Transverse colon (tissue), 4 donors: ENCODE measurements around the gene ADCY4. TPM values are rescaled to one million over a fixed set of nuclear protein-coding genes. Genes with fewer than 3 reads are reported as not detected.
"Not testable (repeated sequence)": the region's sequence is repeated elsewhere in the genome, so short reads cannot be mapped to it uniquely, and the experiment has no call there.

ENCODE experiments used
- DNase-seq: peaks from one replicate; pipeline ENCODE4 v3.0.0-alpha.2; 2019
- H3K27ac ChIP-seq, 4 donors: fragments of 200-600 bp; sonication (generic); 2 replicates each; pipeline ENCODE4 v1.5.1; 2016 to 2018; ENCODE audit warnings: inconsistent platforms in 4 of 4
- H3K27me3 ChIP-seq: fragments of 200-600 bp; sonication (generic); 2 replicates; pipeline ENCODE4 v1.5.1; 2017; ENCODE audit warnings: inconsistent platforms
- H3K36me3 ChIP-seq, 4 donors: fragments of 200-600 bp; sonication (generic); 2 replicates each; pipeline ENCODE4 v1.5.1; 2017 to 2019; ENCODE audit warnings: inconsistent platforms in 4 of 4
- H3K4me1 ChIP-seq, 4 donors: fragments of 200-600 bp; sonication (generic); 2 replicates each; pipeline ENCODE4 v1.5.1; 2017 to 2020; ENCODE audit warnings: inconsistent platforms in 4 of 4
- H3K4me3 ChIP-seq, 4 donors: fragments of 200-600 bp; sonication (generic); 1 replicate in 1 of 4; 2 replicates in 3 of 4; pipeline versions ENCODE4 v1.5.1 to v1.6.1; 2017 to 2019; ENCODE audit warnings: inconsistent platforms in 4 of 4
- H3K9me3 ChIP-seq, 2 donors: fragments of 200-600 bp; sonication (generic); 2 replicates each; pipeline ENCODE4 v1.5.1; 2017 to 2019; ENCODE audit warnings: inconsistent platforms in 2 of 2
- EP300 ChIP-seq: sonication (generic); formaldehyde crosslinking; IDR thresholded peaks from one replicate; pipeline ENCODE4 v1.6.1; 2017; ENCODE audit warnings: antibody characterized with exemption, low read depth
- POLR2A ChIP-seq: fragments of 450-650 bp; IDR thresholded peaks from one replicate; pipeline ENCODE4 v1.6.1; 2016; ENCODE audit warnings: antibody characterized with exemption, mild to moderate bottlenecking, moderate library complexity
- POLR2AphosphoS5 ChIP-seq, 3 donors: sonication (generic); formaldehyde crosslinking; IDR thresholded peaks; one replicate each; pipeline ENCODE4 v1.6.1; 2016; ENCODE audit warnings: antibody characterized with exemption in 3 of 3
- WGBS, 2 donors: methylation state at CpG; one replicate each; pipeline ENCODE4 v1.1.5; 2018; ENCODE audit warnings: low coverage in 1 of 2; 5-methylcytosine and 5-hydroxymethylcytosine counted together
- in situ Hi-C, 4 donors: fragments of 200-750 bp; cut with MboI; loops; one replicate each; pipeline versions ENCODE4 v1.15.0 to v1.15.1; 2017; ENCODE audit warnings: low sequenced_read_pairs in 3 of 4, low pct_ligation_motif_present in 1 of 4, low pct_unique_long_range_greater_than_20kb in 1 of 4
- intact Hi-C: fragments of 100-400 bp; cut with DNase I; formaldehyde crosslinking; loops from one replicate; pipeline ENCODE4 v1.15.1; 2023; ENCODE audit warnings: low total_unique reads
- total RNA-seq, 4 donors: library from RNA; depleted of rRNA; stranded (reverse); fragments of >200 nt; gene quantifications; one replicate each; pipeline ENCODE4 v1.1.0, GENCODE V29; 2016
- TF ChIP-seq, protein P1 (sequence below), 5 experiments: fragments of 200-600 bp in 3 of 5; fragments of 450-650 bp in 2 of 5; sonication (generic) in 3 of 5; IDR thresholded peaks; 1 replicate in 2 of 5; 2 replicates in 3 of 5; pipeline ENCODE4 v1.5.1; 2016 to 2017; ENCODE audit warnings: antibody characterized with exemption in 5 of 5, inconsistent platforms in 3 of 5, mild to moderate bottlenecking in 2 of 5, moderate library complexity in 1 of 5

ADCY4 gene
- total RNA-seq, 4 donors from 2014 or later = 7.9 to 74.8 (median 21.3) TPM

DNA sequence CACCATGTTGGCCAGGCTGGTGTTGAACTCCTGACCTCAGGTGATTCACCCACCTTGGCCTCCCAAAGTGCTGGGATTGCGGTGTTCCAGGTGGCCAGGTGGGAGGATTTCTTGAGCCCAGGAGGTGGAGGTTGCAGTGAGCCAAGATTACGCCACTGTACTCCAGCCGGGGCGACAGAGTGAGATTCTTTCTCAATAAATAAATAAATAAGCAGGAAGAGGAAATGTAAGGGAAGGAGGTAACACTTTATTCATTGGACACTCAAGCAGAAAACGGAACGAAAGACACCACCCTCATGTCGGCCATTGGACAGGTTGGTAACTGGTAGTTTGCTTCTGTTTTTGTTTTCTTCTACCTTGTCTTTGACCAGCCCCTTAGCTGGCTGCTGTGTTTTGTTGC is 20.1 kb upstream of the ADCY4 start:
- in situ Hi-C loops (no loop called here), intact Hi-C loops (no loop called here)
- no peak for TF ChIP-seq POLR2AphosphoS5 (IDR thresholded peaks at IDR 0.05)
- TF ChIP-seq, protein P1, sequence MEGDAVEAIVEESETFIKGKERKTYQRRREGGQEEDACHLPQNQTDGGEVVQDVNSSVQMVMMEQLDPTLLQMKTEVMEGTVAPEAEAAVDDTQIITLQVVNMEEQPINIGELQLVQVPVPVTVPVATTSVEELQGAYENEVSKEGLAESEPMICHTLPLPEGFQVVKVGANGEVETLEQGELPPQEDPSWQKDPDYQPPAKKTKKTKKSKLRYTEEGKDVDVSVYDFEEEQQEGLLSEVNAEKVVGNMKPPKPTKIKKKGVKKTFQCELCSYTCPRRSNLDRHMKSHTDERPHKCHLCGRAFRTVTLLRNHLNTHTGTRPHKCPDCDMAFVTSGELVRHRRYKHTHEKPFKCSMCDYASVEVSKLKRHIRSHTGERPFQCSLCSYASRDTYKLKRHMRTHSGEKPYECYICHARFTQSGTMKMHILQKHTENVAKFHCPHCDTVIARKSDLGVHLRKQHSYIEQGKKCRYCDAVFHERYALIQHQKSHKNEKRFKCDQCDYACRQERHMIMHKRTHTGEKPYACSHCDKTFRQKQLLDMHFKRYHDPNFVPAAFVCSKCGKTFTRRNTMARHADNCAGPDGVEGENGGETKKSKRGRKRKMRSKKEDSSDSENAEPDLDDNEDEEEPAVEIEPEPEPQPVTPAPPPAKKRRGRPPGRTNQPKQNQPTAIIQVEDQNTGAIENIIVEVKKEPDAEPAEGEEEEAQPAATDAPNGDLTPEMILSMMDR (IDR thresholded peaks at IDR 0.05) = no peak
- no peak for TF ChIP-seq EP300
- no peak for TF ChIP-seq POLR2A
- peak overlapping the region in 1 of 4 donors; percentile 52 for H3K27ac ChIP-seq
- H3K27me3 ChIP-seq = peaks cover under 1% of the 10 kb centered on the region
- H3K4me1 ChIP-seq = peaks cover 0 to 15% (median 0%) of the 10 kb centered on the region in 4 donors
- whole genome bisulfite sequencing, 2 donors = 83 to 92% methylated on average over 6 to 7 of the region's 7 CpGs
- DNase-seq = no peak
- H3K36me3 ChIP-seq = no peaks in the 10 kb centered on the region
- H3K4me3 ChIP-seq = no peak overlapping the region
- no peaks in the 10 kb centered on the region for H3K9me3 ChIP-seq

DNA sequence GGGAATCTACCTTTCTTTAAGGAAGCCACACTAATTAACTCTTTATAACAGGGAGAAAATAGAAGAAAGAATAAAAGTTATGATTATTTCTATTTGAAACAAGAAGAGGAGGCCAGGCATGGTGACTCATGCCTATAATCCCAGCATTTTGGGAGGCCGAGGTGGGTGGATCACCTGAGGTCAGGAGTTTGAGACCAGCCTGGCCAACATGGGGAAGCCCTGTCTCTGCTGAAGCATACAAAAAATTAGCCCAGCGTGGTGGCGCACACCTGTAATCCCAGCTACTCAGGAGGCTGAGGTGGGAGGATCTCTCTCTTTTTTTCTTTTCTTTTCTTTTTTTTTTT is 19.6 kb upstream of the ADCY4 start:
- DNase-seq, H3K9me3 ChIP-seq, intact Hi-C loops, H3K27me3 ChIP-seq, H3K36me3 ChIP-seq, in situ Hi-C loops, H3K4me3 ChIP-seq: not testable (repeated sequence)
- WGBS, 2 donors = 82 to 89% methylated on average over 3 of the region's 3 CpGs
- Histone ChIP-seq H3K4me1 (peaks cover 0 to 15% (median 0%) of the 10 kb centered on the region in 4 donors), H3K27ac (peak overlapping the region in 3 of 4 donors; percentile 50 to 61 (median 52))

DNA sequence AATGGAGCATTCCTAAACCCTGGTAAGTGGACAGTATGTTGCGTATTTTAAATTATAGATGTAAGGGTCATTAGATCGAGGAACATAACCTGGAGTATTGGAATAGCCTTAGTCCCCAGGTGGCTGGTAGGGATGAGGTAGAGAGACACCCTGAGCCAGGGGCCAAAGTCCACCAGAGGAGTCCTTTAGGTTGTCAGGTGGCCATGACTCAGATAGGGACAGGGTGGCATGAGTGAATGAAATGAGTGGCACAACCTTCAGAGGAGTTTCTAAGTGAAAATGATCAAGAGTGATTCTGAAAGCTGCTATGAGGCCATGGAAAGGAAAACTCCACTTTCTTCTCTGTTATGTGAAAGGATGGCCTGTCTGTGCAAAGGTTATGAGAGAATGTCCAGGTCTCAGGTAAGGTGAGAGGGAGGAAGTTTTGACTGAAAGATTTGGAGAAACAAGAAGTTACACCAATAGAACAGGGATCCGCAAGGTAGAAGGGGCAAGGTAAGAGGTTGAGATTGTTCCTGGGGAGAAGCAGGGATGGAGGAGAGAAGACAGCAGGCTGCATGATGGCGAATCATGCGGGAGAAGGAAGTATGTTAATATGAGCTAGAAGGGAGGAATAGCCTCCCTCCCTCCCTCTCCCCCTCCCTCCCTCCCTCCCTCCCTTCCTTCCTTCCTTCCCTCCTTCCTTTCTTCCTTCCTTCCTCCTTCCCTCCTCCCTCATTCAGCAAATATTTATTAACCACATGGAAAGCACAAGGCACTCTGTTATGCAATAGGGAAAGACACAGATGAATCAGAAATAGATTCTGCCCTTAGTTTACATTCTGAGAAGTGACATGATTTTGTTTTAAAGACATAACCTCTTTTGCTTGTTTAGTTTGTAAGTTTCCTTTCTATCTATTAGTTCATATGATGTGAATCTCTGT is 18.9 kb upstream of the ADCY4 start:
- Histone ChIP-seq H3K27ac (peak overlapping the region in 3 of 4 donors; percentile 50 to 62 (median 61)), H3K36me3 (no peaks in the 10 kb centered on the region), H3K9me3 (no peaks in the 10 kb centered on the region), H3K4me1 (peaks cover 0 to 15% (median 0%) of the 10 kb centered on the region in 4 donors), H3K27me3 (peaks cover 4% of the 10 kb centered on the region), H3K4me3 (no peak overlapping the region)
- WGBS, 2 donors = 70 to 86% methylated on average over 3 to 5 of the region's 5 CpGs
- TF ChIP-seq, protein P1 (IDR thresholded peaks at IDR 0.05) = no peak
- TF ChIP-seq POLR2AphosphoS5 (IDR thresholded peaks at IDR 0.05) = peak in 1 of 3 donors; percentile 23
- in situ Hi-C loops = no loop called here
- intact Hi-C loops = no loop called here
- DNase-seq = peak; percentile 65

DNA sequence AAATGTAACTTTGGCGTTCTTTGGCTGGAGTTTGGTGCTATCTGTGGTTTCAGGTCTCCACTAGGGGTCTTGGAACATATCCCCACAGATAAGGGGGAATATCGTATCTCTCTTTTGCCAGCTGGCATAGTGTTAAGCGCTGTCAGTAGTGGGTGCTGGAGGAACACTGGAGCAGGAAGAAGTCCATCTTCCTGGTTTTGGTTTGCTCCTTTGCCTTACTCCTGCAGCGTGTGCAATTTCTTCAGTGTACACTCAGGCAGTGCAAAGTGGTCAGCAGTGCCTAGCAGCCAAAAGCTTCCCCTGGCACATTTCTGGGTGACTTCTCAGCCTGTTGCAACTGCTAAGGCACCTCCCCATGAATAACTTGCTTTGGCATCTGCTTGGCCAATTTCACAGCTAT is 16.6 kb upstream of the ADCY4 start:
- DNase-seq = no peak
- TF ChIP-seq POLR2A (no peak), EP300 (no peak)
- TF ChIP-seq, protein P1 (IDR thresholded peaks at IDR 0.05) = no peak
- in situ Hi-C loops (no loop called here), intact Hi-C loops (no loop called here)
- no peak overlapping the region for H3K27ac ChIP-seq
- H3K36me3 ChIP-seq = no peaks in the 10 kb centered on the region
- no peak overlapping the region for H3K4me3 ChIP-seq
- H3K27me3 ChIP-seq = peaks cover 4% of the 10 kb centered on the region
- H3K4me1 ChIP-seq = peaks cover 0 to 15% (median 0%) of the 10 kb centered on the region in 4 donors
- no peaks in the 10 kb centered on the region for H3K9me3 ChIP-seq
- 24 to 71% methylated on average over 1 to 4 of the region's 4 CpGs for WGBS, 2 donors
